ENCODE results near the gene RFPL2. TPM values are rescaled to one million over a fixed set of nuclear protein-coding genes. Genes with fewer than 3 reads are reported as not detected.
"Not testable (repeated sequence)": the region's sequence is repeated elsewhere in the genome, so short reads cannot be mapped to it uniquely, and the experiment has no call there.

The RFPL2 gene
- total RNA-seq, 1 experiment from 2014 or later, result not detected

DNA sequence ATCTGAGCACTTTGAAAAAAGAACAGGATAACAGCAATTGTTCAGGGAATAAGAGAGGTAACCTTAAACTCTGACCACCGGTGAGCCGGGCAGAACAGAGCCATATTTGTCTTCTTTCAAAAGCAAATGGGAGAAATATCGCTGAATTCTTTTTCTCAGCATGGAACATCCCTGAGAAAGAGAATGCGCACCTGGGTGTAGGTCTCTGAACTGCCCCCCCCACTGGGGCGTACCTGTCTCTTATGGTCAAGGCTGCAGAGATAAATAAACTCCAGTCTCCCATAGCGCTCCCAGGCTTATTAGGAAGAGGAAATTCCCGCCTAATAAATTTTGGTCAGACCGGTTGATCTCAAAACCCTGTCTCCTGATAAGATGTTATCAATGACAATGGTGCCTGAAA, 57.7 kb downstream of the RFPL2 start:
- intact Hi-C loops (cut with micrococcal nuclease; ENCODE audit: unreplicated experiment); H3K27me3 ChIP-seq (replicated peaks; ENCODE audit: control insufficient read depth, insufficient read depth, low read length); CTCF ChIA-PET; H3K27me3 Mint-ChIP-seq (ENCODE audit: insufficient read depth, unreplicated experiment); H3K4me1 ChIP-seq; H3K27ac Mint-ChIP-seq (ENCODE audit: unreplicated experiment); BruUV-seq (replicated peaks); H3K4me1 Mint-ChIP-seq (ENCODE audit: low read depth, unreplicated experiment); H3K4me3 ChIP-seq (ENCODE audit: low read depth, low read length); POLR2A ChIA-PET; H3K36me3 Mint-ChIP-seq (ENCODE audit: insufficient read depth, unreplicated experiment); H3K36me3 ChIP-seq (ENCODE audit: control insufficient read depth, insufficient read depth, low read length); DNase-seq; H3K9me3 ChIP-seq; H3K4me3 Mint-ChIP-seq (ENCODE audit: unreplicated experiment): not testable (repeated sequence)
- H3K9me3 Mint-ChIP-seq (ENCODE audit: unreplicated experiment), result peaks cover 19% of the 10 kb centered on the region

DNA sequence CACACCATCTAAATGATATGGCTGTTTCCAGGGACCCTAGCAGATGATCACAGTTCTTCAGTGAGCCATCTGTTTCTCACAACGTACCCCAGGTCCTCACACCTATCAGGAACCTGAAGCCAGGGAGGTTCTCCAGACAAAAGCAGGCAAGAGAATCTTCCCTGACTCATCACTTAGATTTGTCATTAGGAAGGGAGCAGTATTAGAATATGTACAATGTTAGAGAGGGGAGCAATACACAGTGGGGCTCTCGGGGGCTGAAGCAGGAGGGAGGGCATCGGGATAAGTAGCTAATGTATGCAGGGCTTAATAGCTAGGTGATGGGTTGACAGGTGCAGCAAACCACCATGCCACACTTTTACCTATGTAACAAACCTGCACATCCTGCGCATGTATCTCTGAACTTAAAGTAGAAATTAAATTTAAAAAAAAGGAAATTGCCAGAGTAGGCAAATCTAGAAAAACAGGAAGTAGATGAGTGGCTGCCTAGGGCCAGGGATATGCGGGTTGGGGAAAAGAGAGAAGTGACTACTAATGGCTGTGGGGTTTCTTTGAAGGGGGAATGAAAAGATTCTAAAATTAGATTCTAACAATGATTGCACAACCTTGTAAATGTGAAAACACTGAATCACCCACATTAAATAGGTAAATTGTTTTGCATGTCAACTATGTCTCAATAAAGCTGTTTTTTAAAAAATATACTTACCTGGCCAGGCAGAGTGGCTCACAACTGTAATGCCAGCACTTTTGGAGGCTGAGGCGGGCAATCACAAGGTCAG, 60.2 kb downstream of the RFPL2 start:
- Mint-ChIP-seq H3K27me3 (ENCODE audit: insufficient read depth, unreplicated experiment) (no peaks in the 10 kb centered on the region), H3K4me3 (ENCODE audit: unreplicated experiment) (no peak overlapping the region), H3K36me3 (ENCODE audit: insufficient read depth, unreplicated experiment) (no peaks in the 10 kb centered on the region), H3K27ac (ENCODE audit: unreplicated experiment) (no peak overlapping the region), H3K4me1 (ENCODE audit: low read depth, unreplicated experiment) (peaks cover 4% of the 10 kb centered on the region), H3K9me3 (ENCODE audit: unreplicated experiment) (peaks cover 19% of the 10 kb centered on the region)
- intact Hi-C loops (cut with micrococcal nuclease; ENCODE audit: unreplicated experiment), result no loop called here
- POLR2A ChIA-PET, result no interaction called here
- Histone ChIP-seq H3K4me1 (no peaks in the 10 kb centered on the region), H3K4me3 (ENCODE audit: low read depth, low read length) (no peak overlapping the region), H3K27me3 (replicated peaks; ENCODE audit: control insufficient read depth, insufficient read depth, low read length) (no peaks in the 10 kb centered on the region), H3K9me3 (no peaks in the 10 kb centered on the region), H3K36me3 (ENCODE audit: control insufficient read depth, insufficient read depth, low read length) (no peaks in the 10 kb centered on the region)
- no TSS peak for BruUV-seq (replicated peaks)
- TF ChIP-seq, protein P1, sequence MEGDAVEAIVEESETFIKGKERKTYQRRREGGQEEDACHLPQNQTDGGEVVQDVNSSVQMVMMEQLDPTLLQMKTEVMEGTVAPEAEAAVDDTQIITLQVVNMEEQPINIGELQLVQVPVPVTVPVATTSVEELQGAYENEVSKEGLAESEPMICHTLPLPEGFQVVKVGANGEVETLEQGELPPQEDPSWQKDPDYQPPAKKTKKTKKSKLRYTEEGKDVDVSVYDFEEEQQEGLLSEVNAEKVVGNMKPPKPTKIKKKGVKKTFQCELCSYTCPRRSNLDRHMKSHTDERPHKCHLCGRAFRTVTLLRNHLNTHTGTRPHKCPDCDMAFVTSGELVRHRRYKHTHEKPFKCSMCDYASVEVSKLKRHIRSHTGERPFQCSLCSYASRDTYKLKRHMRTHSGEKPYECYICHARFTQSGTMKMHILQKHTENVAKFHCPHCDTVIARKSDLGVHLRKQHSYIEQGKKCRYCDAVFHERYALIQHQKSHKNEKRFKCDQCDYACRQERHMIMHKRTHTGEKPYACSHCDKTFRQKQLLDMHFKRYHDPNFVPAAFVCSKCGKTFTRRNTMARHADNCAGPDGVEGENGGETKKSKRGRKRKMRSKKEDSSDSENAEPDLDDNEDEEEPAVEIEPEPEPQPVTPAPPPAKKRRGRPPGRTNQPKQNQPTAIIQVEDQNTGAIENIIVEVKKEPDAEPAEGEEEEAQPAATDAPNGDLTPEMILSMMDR (IDR thresholded peaks at IDR 0.05; ENCODE audit: insufficient read depth in 1 of 2, low read depth in 1 of 2, low read length in 1 of 2, severe bottlenecking in 1 of 2, unreplicated experiment in 1 of 2), result no peak
- no peak for DNase-seq
- CTCF ChIA-PET, result no interaction called here

DNA sequence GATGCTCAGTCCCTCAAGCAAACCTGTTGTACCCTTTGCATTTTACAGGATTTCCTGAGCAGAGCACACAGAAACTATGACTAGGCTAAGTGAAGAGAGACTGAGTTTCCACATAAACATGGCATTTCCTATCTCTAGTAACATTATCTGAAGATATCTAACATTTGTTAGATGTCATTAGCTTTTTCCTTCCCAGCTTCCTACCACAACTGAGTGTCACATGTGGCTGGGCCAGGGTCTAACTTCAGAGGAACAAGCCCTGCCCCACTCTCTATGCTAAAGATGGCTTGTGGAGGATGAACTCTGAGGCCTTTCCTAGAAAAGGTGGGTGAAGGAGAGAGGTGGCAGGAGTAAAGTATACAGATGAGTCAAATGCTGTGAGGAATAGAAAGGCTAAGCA, 62.3 kb downstream of the RFPL2 start:
- Mint-ChIP-seq H3K9me3 (ENCODE audit: unreplicated experiment) (peaks cover 7% of the 10 kb centered on the region), H3K27ac (ENCODE audit: unreplicated experiment) (no peak overlapping the region), H3K4me3 (ENCODE audit: unreplicated experiment) (no peak overlapping the region), H3K36me3 (ENCODE audit: insufficient read depth, unreplicated experiment) (no peaks in the 10 kb centered on the region), H3K27me3 (ENCODE audit: insufficient read depth, unreplicated experiment) (no peaks in the 10 kb centered on the region), H3K4me1 (ENCODE audit: low read depth, unreplicated experiment) (peaks cover 6% of the 10 kb centered on the region)
- H3K9me3 ChIP-seq, result no peaks in the 10 kb centered on the region
- no peak overlapping the region for H3K4me3 ChIP-seq (ENCODE audit: low read depth, low read length)
- DNase-seq, result no peak
- H3K4me1 ChIP-seq, result no peaks in the 10 kb centered on the region
- TF ChIP-seq, protein P1 (IDR thresholded peaks at IDR 0.05; ENCODE audit: insufficient read depth in 1 of 2, low read depth in 1 of 2, low read length in 1 of 2, severe bottlenecking in 1 of 2, unreplicated experiment in 1 of 2), result no peak
- intact Hi-C loops (cut with micrococcal nuclease; ENCODE audit: unreplicated experiment), result no loop called here
- no peaks in the 10 kb centered on the region for H3K27me3 ChIP-seq (replicated peaks; ENCODE audit: control insufficient read depth, insufficient read depth, low read length)
- BruUV-seq (replicated peaks), result no TSS peak
- ChIA-PET POLR2A (no interaction called here), CTCF (no interaction called here)
- H3K36me3 ChIP-seq (ENCODE audit: control insufficient read depth, insufficient read depth, low read length), result no peaks in the 10 kb centered on the region

DNA sequence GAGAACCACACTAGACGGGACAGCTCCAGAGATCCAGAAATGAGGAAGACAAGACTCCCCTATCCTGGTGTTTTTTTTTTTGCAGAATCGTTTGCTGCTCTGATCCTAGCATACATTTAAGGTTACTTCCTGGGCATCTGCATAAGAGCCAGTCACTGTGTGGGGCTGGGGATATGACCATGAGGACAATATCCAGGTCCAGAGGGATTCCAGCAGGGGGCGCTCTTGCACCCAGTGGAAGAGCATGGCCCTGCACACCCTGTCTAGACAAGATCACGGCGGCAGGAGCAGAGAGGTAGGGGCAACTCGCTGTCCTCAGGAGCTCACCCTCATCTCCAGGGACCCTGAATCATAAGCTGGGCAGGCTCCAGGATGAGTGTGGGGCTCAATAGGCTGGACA, 64.2 kb downstream of the RFPL2 start:
- H3K27me3 ChIP-seq (replicated peaks; ENCODE audit: control insufficient read depth, insufficient read depth, low read length); H3K27ac Mint-ChIP-seq (ENCODE audit: unreplicated experiment); H3K4me1 ChIP-seq; H3K9me3 Mint-ChIP-seq (ENCODE audit: unreplicated experiment); H3K27me3 Mint-ChIP-seq (ENCODE audit: insufficient read depth, unreplicated experiment); H3K4me1 Mint-ChIP-seq (ENCODE audit: low read depth, unreplicated experiment); H3K4me3 ChIP-seq (ENCODE audit: low read depth, low read length); H3K36me3 Mint-ChIP-seq (ENCODE audit: insufficient read depth, unreplicated experiment); intact Hi-C loops (cut with micrococcal nuclease; ENCODE audit: unreplicated experiment); H3K4me3 Mint-ChIP-seq (ENCODE audit: unreplicated experiment); POLR2A ChIA-PET; CTCF ChIA-PET; DNase-seq; BruUV-seq (replicated peaks); H3K36me3 ChIP-seq (ENCODE audit: control insufficient read depth, insufficient read depth, low read length); H3K9me3 ChIP-seq: not testable (repeated sequence)

Other genes with a start within 250 kb of the RFPL2 start
- 0.23 and 0.81 TPM in 2 replicates for gene SLC5A1, start 161.8 kb downstream of the RFPL2 start, total RNA-seq (2022)
- not detected in 2 replicates for gene C22orf42, start 45.8 kb downstream of the RFPL2 start, total RNA-seq (2022)
- not detected in 2 replicates for gene SLC5A4, start 50.3 kb upstream of the RFPL2 start, total RNA-seq (2022)
- not detected in 2 replicates for gene RFPL3, start 152.8 kb upstream of the RFPL2 start, total RNA-seq (2022)
- gene RTCB, start 207.2 kb upstream of the RFPL2 start, total RNA-seq (2022), result 105 and 112 TPM in 2 replicates